Lower leg skin (tissue), 4 donors: Measurements from ENCODE around the gene BIRC7. TPM values are rescaled to one million over a fixed set of nuclear protein-coding genes. Genes with fewer than 3 reads are reported as not detected.

Experiments
- DNase-seq, 2 donors: peaks; one replicate each; pipeline ENCODE4 v3.0.0-alpha.2; 2019; ENCODE audit warnings: low spot score in 2 of 2
- H3K4me3 ChIP-seq: fragments of 200-600 bp; sonication (generic); 2 replicates; pipeline ENCODE4 v1.5.1; 2017; ENCODE audit warnings: mild to moderate bottlenecking, low read depth; ENCODE audit not compliant: poor library complexity, severe bottlenecking
- CTCF ChIP-seq, 3 donors: fragments of 450-650 bp; IDR thresholded peaks; one replicate each; pipeline ENCODE4 v1.5.1; 2016; ENCODE audit warnings: antibody characterized with exemption in 3 of 3, mild to moderate bottlenecking in 3 of 3, moderate library complexity in 2 of 3
- POLR2A ChIP-seq, 2 donors: fragments of 450-650 bp; IDR thresholded peaks; one replicate each; pipeline ENCODE4 v1.6.1; 2016 to 2017; ENCODE audit warnings: antibody characterized with exemption in 2 of 2, mild to moderate bottlenecking in 1 of 2, moderate library complexity in 1 of 2
- WGBS, 2 donors: methylation state at CpG; one replicate each; pipeline ENCODE4 v1.1.5; 2018; 5-methylcytosine and 5-hydroxymethylcytosine counted together
- intact Hi-C: fragments of 100-400 bp; cut with DNase I; formaldehyde crosslinking; loops from one replicate; pipeline ENCODE4 v1.15.0; 2023; ENCODE audit warnings: low total_unique reads
- total RNA-seq, 4 donors: library from RNA; depleted of rRNA; stranded (reverse); fragments of >200 nt; gene quantifications; one replicate each; pipeline ENCODE4 v1.1.0, GENCODE V29; 2016

The BIRC7 gene
- total RNA-seq, 4 donors from 2014 or later, result 0.53 to 2.5 (median 1.4) TPM; not detected in 1

- DNase-seq, result no peak
- TF ChIP-seq CTCF (IDR thresholded peaks at IDR 0.05), result no peak
- no peak for TF ChIP-seq POLR2A (IDR thresholded peaks at IDR 0.05)
- WGBS, 2 donors, result 91 to 94% methylated on average over 21 of the region's 21 CpGs
- intact Hi-C loops, result no loop called here
- H3K4me3 ChIP-seq, result no peak overlapping the region
Observed at GRCh38 chr20:63192721-63193120, 43.0 kb upstream of the BIRC7 start.

GRCh38 chr20:63194007-63194796 lies 41.5 kb upstream of the BIRC7 start:
- TF ChIP-seq POLR2A (IDR thresholded peaks at IDR 0.05) (no peak), CTCF (IDR thresholded peaks at IDR 0.05) (no peak)
- 86 to 88% methylated on average over 14 of the region's 14 CpGs for WGBS, 2 donors
- intact Hi-C loops, result no loop called here

GRCh38 chr20:63194797-63195173 lies 40.9 kb upstream of the BIRC7 start:
- H3K4me3 ChIP-seq, result no peak overlapping the region
- no peak for TF ChIP-seq CTCF (IDR thresholded peaks at IDR 0.05)
- TF ChIP-seq POLR2A (IDR thresholded peaks at IDR 0.05), result no peak
- intact Hi-C loops, result no loop called here
- WGBS, 2 donors, result 90 to 91% methylated on average over 4 of the region's 4 CpGs
- DNase-seq, result no peak

More at GRCh38 chr20:63194007-63194796, 41.5 kb upstream of the BIRC7 start:
- H3K4me3 ChIP-seq, result no peak overlapping the region
- no peak for DNase-seq

GRCh38 chr20:63196768-63197470 lies 38.8 kb upstream of the BIRC7 start:
- intact Hi-C loops, result no loop called here
- 71 to 83% methylated on average over 9 of the region's 9 CpGs for WGBS, 2 donors
- TF ChIP-seq POLR2A (IDR thresholded peaks at IDR 0.05) (no peak), CTCF (IDR thresholded peaks at IDR 0.05) (no peak)
- no peak overlapping the region for H3K4me3 ChIP-seq
- DNase-seq, result no peak

- TF ChIP-seq POLR2A (IDR thresholded peaks at IDR 0.05) (no peak), CTCF (IDR thresholded peaks at IDR 0.05) (no peak)
- DNase-seq, result no peak
- intact Hi-C loops, result no loop called here
- no peak overlapping the region for H3K4me3 ChIP-seq
- 72% methylated on average over 7 of the region's 7 CpGs for whole genome bisulfite sequencing, 2 donors
Observed at GRCh38 chr20:63198606-63199005, 37.1 kb upstream of the BIRC7 start.
